ENCODE data around the gene HNF4A.

DNA sequence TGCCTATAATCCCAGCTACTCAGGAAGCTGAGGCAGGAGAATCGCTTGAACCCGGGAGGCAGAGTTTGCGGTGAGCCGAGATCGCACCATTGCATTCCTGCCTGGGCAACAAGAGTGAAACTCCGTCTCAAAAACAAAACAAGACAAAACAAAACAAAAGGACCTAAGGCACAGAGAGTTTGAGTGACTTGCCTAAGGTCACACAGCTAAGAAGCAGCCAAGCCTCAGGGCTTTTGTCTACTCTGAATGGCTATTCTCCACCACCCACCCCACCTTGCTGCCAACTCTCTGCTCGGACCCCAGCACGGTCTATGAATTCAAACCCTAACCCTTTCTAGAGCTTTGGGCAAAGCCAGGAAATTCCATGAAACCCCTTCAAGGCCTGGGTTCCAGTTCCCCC, 101.1 kb downstream of the HNF4A start:
- TF ChIP-seq CTCF (IDR thresholded peaks at IDR 0.05) (no peak), EZH2 (IDR thresholded peaks at IDR 0.05; ENCODE audit: borderline replicate concordance, insufficient read depth, low read depth, low read length, poor library complexity, severe bottlenecking) (no peak)

Measured in B cell (primary cell).